NCI-H146 treated with DMSO at 0.1 percent for 48 hours (cell line): ENCODE measurements around the gene SUFU.

ENCODE experiments used
- DNase-seq: peaks from one replicate; lab custom pipeline; 2025; ENCODE audit not compliant: unreplicated experiment; lab: John Stamatoyannopoulos, UW

SUFU gene

DNA sequence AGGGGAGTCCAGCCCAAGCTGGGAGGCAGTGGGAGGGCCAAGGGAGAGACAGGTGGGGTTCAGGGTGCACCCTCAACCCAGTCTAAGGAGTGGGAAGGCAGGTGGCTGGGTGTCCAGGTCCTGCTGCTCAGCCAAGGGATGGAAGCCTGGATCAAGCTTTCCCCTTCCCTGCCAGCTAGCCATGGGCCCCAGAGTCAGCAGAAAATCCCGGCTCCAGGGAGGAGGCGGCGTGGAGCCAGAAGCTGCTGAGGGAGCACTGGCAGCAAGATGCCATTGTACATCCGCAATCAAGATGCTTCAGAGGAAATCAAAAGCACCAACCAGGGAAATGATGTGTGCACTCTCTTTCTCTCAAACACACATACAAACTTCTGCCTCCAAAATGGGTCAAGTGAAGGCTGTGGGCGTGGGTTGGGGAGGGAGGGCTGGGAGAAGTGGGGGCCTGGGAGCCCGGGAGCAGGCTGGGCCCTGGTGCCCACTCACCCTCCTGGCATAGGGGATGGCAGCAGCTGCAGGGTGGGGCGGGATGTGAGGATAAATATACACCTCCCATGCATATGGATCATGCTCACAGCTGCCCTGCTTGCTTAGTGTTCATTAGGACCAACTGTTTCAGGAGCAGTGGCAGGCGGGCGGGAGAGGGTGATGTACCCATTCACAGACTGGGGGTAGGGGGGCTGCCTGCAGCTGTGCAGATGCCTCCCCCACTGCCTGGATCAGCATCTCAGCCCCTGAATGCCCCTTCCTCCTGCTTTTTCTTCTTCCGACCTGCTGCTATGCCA is 164.7 kb downstream of the SUFU start:
- no peak for DNase-seq

DNA sequence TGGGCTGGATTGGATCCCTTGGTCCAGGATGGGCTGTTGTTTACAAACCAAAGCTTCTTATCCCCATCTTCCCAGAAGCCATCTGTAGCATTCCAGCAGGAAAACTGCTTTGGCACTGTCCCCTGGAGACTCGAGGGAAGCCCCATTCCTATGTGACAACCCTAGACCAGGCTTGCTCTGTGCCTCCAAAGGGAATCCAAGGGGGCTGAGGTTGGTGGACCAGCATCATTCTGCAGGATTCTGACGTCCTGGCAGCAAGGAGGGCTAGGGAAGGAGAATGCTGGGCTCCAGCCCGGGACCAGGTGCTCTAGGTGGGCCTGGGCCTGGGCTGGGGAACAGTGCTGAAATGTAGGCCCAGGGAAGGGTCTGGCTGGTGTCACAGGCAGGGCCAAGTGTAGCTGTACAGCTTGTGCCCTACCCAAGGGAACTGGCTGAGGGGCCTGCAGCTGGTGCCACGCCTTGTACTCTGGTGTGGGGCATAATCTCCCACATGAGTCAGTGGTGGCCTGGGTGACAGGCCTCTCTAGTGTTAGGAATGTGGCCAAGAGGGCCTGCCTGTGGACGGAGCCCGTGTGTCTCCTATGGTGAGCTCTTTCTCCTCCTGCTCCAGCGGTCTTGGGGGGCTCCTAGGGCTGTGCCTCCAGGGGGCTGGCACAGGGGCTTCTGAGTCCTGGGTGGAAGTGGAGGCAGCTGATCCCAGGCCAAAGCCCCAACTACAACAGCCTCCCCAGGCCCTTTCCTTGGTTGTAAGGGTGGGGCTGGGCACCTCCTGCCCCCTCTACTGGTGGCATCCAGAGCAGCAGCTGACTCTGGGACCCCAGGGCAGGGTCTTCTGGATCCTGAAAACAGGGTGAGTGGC is 165.7 kb downstream of the SUFU start:
- DNase-seq = no peak

DNA sequence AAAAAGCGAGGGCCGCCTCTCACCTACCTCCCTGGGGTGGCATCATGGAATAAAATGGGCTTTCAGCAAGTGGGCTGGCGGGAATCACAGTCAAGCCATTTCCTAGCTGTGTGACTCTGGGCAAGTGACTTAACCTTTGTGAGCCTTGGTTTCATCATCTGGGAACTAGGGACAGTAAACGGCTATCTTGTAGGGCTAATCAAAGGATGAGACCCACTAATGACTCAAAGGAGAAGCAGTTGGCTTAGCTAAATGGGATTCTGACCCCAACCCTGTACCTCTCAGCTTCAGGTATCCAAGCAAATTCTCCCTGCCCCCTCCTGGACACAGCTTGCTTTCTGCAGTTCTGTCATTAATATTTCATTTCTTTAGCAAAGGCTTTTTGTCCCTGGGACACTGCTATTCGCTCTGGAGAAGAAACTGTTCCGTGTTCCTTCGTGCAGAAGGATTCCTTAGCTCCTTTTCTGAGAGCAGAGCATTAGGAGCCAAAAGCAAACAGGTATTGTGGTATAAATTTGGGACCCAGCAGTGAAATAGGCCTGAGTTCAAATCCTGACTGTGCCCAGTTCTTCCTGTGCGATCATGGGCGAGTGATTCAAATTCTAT is 166.4 kb downstream of the SUFU start:
- no peak for DNase-seq

DNA sequence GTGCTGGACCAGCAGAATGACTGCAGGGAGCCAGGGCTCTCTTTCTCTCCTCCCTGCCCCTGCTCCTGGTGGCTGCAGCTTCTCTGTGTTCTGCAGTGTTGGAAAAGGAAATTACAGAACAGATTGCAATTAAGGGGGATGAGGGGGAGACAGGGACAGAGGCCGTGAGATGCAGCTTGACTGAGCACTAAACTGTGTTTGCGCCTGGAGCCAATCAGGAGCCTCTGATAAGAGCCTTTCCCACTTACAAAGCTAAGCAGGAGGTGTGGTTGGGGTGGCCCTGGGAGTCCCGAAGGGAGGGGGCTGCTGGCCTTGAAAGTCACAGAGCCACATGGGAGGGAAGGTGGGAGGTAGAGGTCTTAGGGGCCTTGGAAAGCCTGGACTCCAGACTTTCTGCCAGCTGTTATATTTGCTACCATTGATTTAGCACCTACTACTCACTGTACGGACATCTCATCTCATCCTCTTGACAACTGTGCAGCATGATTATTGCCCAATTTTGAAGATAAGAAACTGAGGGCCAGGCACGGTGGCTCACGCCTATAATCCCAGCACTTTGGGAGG is 167.2 kb downstream of the SUFU start:
- DNase-seq = no peak

- DNase-seq = no peak
These were observed 169.6 kb downstream of the SUFU start for GRCh38 chr10:102673236-102673818.

- DNase-seq = no peak
These were observed 170.2 kb downstream of the SUFU start for GRCh38 chr10:102673819-102674511.

GRCh38 chr10:102674566-102674965 is 170.8 kb downstream of the SUFU start:
- no peak for DNase-seq

- no peak for DNase-seq
These were observed 171.4 kb downstream of the SUFU start for GRCh38 chr10:102675011-102675665.

GRCh38 chr10:102675666-102676533 is 172.1 kb downstream of the SUFU start:
- DNase-seq = no peak

GRCh38 chr10:102676534-102677315 is 173.0 kb downstream of the SUFU start:
- no peak for DNase-seq

GRCh38 chr10:102677331-102678067 is 173.7 kb downstream of the SUFU start:
- DNase-seq = no peak

GRCh38 chr10:102678068-102678400 is 174.3 kb downstream of the SUFU start:
- DNase-seq = peak; percentile 62

DNA sequence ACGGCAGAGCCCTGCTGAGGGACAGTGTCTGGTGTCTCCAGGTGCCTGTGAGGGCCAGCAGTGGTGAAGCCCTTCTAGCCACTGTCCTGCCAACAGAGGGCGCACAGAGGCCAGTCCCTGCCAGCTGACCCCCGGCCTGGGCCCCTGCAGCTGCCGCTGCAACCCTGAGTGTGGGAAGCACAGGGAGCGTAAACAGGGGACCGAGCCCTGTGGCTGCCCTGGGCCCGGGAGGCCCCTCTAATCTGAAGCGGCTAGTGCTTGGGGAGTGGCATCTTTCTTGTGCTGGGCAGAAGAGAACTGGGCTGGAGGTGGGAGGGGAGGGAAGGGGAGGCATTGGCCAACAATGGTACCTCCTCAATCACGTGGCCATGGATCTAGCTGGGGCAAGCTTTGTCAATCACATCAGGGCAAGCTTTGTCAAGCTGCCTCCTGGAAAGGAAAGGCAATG is 175.1 kb downstream of the SUFU start:
- peak; percentile 77 for DNase-seq

GRCh38 chr10:102679596-102679995 is 175.8 kb downstream of the SUFU start:
- no peak for DNase-seq

DNA sequence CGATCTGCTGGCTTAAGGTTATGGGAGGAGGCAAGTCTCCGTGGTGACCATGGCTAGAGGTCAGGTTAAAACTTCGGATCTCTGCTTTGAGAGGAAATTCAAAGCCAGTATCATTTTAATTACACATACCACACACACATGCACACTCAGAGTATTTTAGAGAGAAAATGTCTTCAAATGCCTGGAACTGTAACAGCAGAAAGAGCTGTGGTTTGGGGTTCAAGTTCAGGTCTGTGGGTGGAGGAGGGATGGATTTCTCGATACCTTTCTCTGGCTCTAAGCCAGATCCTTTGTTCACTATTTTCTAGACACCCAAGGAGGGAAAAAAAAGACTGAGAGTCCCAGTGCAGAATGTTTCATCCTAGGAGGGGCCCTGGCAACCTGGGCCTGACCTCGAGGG is 177.9 kb downstream of the SUFU start:
- DNase-seq = no peak

GRCh38 chr10:102682416-102682815 is 178.6 kb downstream of the SUFU start:
- DNase-seq = no peak

- no peak for DNase-seq
These were observed 179.2 kb downstream of the SUFU start for GRCh38 chr10:102682981-102683380.
